Adipose tissue (tissue), 3 donors: ENCODE data around the gene AK5. TPM values are rescaled to one million over a fixed set of nuclear protein-coding genes. Genes with fewer than 3 reads are reported as not detected.

Experiments used
- H3K27ac ChIP-seq: one replicate; pipeline ENCODE4 v1.5.1; 2013; ENCODE audit warnings: low read depth, low read length
- WGBS, 3 donors: extraction: QIAGEN DNeasy Blood & Tissue Kit; methylation state at CpG; one replicate each; pipeline ENCODE4 v1.1.7; 2013; 5-methylcytosine and 5-hydroxymethylcytosine counted together
- polyA plus RNA-seq, 3 donors: library from polyadenylated mRNA; stranded (reverse); fragments of 200-250 nt; gene quantifications; one replicate each; pipeline ENCODE4 v1.2.3, GENCODE V29; 2013
- donor health status: healthy with polysubstance abuse.
- donor health status: Bipolar disorder and iron deficiency.
- donor health status: healthy.

AK5 gene
- polyA plus RNA-seq, 3 donors, result 0.07 to 0.13 (median 0.11) TPM

DNA sequence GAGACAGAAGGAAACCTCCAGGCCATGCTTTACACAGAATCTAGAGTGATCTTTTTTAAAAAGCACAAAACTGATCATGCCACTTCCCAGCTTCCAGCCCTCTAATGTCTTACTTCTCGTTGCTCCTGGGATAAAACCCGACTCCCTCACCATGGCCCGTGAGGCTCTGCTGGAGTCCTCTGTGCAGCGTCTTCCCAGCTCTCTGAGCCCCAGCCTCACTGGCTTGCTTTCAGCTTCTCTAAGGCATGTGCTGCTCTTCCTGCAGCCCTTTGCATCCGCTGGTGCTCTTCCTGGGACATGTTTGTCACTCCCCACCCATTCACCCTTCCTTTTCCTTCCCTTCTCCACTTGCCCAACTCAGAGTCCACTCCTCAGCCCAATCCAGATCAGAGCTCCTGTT lies 184.1 kb downstream of the AK5 start:
- H3K27ac ChIP-seq, result no peak overlapping the region
- WGBS, 3 donors, result 71 to 86% (median 78%) methylated on average over 5 of the region's 5 CpGs

DNA sequence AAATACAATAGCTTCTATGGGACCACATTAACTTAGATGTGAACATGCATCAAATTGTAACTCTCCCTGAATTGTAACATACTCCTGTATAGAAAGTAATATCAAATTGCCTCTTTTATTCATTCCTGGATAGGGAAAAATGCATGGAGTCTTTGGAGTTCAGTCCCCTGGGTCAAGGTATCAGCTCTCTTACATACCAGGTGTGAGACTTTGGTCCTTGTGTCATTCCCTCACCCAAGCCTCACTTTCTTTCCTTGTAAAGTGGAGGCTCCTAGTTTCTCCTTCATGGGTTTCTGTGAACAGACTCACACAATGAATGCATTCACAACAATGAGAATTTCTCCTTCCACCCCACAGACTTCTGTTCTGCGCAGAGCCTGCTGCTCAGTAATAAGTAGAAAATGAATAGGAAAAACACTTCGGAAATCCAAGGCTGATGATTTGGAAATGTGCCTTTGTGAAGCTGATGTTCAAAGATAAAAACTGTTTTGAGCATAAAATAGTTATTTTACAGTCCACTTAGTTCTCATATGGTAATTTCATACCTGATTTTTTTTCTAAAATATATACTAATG lies 185.3 kb downstream of the AK5 start:
- H3K27ac ChIP-seq, result no peak overlapping the region
- 70 to 92% (median 89%) methylated on average over 2 of the region's 2 CpGs for WGBS, 3 donors

DNA sequence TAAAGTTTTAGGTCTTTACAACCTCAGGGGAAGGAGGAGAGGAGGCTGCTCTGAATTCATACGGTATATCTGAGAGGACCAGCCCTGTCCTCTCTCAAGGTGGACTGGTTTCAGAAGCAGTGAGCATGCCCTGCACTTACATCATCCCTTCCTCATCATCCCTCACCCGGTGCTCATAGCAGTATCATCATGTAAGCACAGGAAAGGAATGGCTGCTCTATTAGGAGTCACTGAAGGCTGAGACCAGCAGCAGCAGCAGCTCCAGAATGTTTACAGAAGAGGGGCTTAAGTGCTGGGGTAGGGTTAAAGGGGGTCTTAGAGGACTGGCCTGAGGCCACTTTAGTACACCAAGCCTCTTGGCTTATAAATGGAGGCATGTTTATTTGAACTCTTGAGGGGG lies 185.9 kb downstream of the AK5 start:
- H3K27ac ChIP-seq, result no peak overlapping the region
- 45 to 55% (median 46%) methylated on average over 2 of the region's 2 CpGs for WGBS, 3 donors

DNA sequence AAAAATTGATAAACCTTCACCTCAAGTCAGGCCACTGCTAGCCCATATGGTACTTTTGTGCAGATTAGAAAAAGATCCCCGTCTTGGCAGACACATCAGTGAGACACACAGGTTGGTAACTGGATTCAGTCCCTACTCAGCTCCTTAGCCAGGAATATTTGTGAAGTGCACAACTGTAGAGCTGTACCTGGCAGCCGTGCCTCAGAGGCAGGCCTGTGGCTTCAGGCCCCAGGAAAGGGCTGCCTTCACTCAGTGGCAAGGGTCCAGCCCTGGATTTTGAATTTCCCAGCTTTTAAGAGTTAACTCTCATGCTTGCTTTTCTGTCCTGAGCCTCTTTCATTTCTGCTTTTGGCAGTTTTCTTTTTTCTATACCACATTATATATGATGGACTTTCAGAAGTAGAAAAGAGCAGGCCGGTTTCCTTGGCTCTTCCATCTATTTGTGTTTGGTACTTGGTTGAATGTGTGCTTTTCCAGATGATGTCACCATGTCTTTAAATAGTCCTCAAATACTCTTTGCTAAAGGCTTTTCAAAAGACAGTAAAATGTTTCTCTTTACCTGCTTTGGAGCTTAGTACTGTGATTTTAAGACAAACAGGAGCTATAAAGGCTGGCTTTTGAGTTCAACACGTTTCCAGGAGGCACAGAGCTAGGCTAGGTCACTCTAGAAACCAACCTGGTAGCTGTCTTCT lies 186.6 kb downstream of the AK5 start:
- 62 to 67% (median 63%) methylated on average over 4 of the region's 4 CpGs for WGBS, 3 donors
- H3K27ac ChIP-seq, result no peak overlapping the region

DNA sequence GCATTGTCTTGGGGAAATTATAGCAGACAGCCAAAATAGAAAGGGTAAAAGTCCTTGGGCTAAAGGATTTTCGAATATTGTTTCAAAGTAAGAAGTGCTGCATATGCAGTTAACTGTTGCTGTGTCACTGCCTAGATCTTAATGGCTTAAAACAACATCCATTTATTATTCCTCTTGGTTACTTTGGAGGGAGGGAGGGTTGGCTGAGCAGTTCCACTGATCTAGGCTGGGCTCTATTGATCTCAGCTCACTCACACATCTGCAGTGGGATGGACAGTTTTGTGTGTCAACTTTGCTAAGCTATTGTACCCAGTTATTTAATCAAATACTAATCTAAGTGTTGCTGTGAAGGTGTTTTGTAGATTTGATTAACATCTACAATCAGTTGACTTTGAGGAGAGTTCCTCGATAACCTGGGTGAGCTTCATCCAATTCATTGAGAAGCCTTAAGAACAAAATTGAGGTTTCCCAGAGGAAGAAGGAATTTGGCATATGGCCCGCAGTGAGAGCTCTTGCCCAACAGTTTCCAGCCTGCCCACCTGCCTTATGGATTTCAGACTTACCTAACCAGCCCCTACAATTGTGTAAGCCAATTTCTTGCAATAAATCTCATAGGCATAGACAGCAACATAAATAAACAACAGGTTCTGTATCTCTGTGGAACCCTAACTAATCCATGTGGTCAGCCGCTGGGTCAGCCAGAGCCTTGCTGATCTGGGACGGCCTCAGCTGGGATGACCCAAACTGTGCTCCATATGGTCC lies 187.3 kb downstream of the AK5 start:
- no peak overlapping the region for H3K27ac ChIP-seq
- 61 to 70% (median 62%) methylated on average over 5 of the region's 5 CpGs for WGBS, 3 donors

DNA sequence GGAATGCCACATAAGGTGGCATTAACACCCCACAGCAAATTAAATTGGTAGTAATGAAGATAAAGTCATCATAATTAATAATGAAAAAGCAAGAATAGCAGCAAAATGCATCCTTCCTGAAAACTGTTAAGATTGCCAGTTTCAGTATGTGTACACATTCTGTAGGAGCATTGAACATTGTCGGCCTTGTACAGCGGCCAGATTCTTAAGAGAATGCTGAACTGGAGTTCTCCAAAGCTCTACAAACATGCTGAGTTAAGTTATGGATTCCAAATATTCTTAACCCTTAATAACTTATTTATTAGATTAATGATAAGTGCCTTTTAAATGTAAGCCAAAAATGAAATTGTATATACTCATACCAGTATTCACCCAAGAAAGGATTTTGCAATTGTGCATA lies 189.9 kb downstream of the AK5 start:
- 65 to 78% (median 73%) methylated on average over 2 of the region's 2 CpGs for WGBS, 3 donors
- no peak overlapping the region for H3K27ac ChIP-seq

DNA sequence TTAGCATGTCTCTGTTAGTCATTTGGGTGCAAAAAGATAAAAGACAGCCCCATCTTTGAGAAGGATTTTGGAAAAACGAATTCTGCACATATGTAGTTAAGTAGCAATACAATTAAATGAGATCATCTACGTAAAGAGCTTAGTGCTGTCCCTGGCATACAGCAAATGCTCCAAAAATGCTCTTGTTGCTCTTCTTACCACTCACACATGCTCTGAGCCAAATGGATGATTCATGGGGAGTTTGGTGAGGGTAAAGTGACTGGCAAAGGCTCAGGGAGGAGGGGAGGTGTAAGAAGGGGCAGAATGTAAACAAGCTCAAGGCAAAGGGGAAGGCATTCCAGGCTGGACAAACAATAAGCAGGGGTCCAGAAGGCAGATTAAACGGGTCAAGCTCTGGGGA lies 191.9 kb downstream of the AK5 start:
- no peak overlapping the region for H3K27ac ChIP-seq
- 45 to 70% (median 50%) methylated on average over 3 of the region's 3 CpGs for WGBS, 3 donors

DNA sequence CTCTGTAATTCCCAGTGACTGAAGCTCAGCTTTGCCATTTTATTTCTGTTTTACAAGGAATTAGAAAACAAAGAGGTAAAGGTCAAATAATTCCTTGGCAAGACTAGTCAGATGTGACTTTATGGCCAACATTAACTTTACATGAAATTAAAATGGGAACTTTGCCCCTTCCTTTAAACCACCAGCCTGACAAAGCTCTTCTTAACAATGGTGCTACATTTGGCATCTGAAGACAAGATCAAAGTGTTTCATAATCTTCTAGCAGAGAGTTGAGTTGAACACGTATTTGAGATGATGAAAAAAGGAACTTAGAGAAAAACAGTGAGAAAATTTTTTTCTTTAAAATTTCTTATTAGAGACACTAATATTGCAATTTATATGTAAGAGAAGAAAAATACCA lies 193.8 kb downstream of the AK5 start:
- 20 to 32% (median 24%) methylated on average over 1 of the region's 1 CpG for WGBS, 3 donors
- H3K27ac ChIP-seq, result no peak overlapping the region

DNA sequence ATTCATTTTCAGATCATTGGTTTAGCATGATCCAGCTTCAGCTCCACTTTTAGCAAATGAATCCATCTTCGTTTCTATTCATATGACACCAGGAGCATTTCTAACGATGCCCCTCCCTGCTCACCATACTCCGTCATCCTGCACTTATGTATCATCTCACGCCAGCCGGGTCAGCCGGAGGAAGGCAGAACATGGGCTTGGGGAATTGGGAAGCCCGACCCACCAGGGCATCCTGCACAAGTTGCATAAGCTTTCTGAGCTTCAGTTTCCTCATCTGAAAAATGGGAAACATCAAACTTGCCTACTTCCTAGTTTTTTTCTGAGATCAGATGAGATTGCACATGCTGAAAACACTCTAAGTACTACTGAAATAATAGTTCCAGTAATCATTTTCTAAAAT lies 194.7 kb downstream of the AK5 start:
- H3K27ac ChIP-seq, result no peak overlapping the region
- 43 to 78% (median 61%) methylated on average over 7 of the region's 7 CpGs for WGBS, 3 donors

DNA sequence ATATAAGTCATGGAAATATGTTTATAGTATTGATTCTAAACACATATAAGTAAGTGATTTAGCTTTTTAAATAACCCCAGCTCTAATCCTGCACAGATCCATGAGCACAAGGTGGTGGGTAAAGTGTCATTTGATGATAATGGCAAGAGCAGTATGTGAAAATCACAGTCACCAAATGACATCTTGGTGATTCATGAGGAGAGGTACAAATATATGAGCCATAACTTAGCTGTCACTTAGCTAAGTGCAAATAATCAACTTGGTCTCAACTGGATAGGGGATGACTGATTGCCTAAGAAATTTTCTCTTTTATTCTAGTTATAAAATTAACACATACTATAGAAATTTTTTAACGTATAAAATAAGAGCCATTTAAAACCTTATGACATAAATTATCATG lies 202.5 kb downstream of the AK5 start:
- WGBS, 3 donors, result 69 to 83% (median 79%) methylated on average over 1 of the region's 1 CpG
- no peak overlapping the region for H3K27ac ChIP-seq

DNA sequence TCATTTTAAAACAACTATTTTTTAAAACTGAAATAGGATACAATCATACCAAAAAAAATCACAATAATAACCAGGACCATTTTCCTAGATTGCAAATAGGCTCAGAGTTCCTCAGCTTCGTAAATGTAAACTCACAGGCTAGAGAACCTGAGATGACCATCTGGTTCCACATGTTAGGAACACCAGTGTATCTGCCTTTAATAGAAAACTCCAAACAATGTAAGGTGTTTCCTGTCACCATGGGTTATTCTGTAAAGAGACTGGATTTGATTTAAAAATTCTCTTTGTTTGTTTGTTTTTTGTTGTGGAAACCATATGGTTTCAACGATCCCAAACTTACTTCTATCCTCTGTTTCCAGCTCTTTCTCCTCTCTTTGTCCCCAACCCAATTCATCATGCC lies 203.1 kb downstream of the AK5 start:
- no peak overlapping the region for H3K27ac ChIP-seq
- 68 to 72% (median 71%) methylated on average over 2 of the region's 2 CpGs for WGBS, 3 donors

DNA sequence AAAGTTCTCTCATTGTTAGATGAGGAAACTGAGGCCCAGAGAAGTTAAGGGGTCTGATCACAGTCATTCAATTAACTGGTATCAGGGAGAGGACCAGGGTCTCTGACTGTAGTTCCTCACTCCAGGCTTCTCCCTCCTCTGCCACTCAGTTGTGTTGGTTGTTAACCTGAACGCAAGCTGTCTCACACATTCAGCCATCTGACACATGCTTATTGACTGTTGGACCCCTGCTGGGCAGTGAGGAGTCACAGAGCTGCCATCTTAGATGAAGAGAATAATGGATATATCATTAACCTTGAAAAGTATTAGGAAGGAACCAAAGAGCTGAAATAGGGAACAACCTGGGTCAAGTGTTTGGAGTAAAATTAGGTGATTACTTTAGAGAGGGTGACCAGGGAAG lies 205.8 kb downstream of the AK5 start:
- no peak overlapping the region for H3K27ac ChIP-seq
- 81 to 96% (median 95%) methylated on average over 1 of the region's 1 CpG for WGBS, 3 donors

DNA sequence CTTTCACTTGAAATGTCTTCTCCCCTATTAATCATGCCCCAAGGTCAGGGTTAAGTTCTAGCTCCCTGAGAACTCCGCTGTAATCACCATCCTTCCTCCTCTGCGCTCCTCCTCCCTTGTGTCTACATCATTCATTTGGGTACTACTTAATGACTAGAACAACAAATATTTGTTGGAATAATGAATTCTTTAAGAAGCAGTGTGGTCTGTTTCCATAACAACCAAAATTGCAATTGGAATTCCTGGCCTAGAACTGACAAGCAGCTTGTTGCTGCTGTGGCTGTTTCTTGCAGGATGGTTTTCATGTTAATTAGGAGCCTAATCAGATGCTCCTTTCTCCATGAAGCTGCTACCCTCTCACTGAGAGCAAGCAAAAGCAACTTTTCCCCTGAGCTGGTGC lies 208.1 kb downstream of the AK5 start:
- 24 to 74% (median 69%) methylated on average over 2 of the region's 2 CpGs for WGBS, 3 donors
- no peak overlapping the region for H3K27ac ChIP-seq

DNA sequence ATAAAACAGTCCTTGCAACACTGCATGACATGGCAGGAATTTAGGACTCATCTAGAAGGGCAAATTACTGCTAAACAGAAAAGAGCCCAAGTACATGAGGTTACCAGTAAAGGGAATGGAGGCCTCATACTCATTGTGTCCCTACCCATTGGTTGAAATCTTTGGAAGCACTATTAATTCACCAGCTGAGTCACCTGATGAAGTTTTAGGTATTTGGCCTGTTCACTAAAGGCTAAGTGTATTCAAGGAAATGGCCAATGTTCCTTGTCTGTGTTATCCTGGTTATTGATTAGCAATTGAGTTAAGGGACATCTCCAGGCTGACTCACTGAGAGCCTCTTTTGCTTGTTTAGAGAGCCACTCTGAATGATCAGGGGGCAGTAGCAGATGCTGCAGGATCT lies 212.2 kb downstream of the AK5 start:
- H3K27ac ChIP-seq, result no peak overlapping the region

DNA sequence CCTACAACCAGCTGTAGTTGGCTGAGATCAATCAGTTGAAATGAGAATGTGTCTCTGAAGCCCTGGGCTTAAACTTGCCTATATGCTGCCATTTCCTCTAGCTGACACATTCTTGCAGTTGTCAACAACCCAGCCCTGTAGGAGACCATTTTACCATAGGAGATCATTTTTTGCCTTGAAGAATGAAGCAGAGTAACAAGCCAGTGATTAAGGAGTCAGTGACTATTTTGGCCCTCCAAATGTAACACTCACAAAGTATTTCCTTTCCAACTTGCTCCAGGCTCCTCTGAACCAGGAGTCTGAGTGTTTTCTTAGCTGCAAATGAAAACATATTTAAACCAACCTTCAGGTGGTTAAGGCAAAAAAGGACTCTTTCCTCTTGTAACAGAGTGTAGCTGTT lies 217.1 kb downstream of the AK5 start:
- no peak overlapping the region for H3K27ac ChIP-seq

DNA sequence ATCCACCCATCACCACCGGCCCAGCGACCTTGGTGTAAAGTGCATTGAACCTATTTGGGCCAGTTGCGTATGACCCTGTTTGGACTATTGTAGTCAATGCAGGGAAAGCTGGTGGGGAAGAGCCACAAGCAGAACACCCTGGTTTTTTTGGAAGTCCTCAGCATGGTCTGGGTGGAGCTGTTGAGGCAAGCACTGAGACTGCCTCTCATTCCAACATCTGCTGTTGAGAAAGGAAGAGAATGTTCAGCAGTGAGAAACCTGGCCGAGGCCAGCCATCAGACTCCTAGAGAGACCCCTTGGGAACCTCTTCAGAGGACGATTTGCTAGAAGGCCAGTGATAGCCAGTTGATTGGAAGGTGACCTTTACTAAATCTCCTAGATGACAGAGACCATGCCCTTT lies 217.6 kb downstream of the AK5 start:
- H3K27ac ChIP-seq, result no peak overlapping the region
- 83 to 90% (median 88%) methylated on average over 5 of the region's 5 CpGs for WGBS, 3 donors

DNA sequence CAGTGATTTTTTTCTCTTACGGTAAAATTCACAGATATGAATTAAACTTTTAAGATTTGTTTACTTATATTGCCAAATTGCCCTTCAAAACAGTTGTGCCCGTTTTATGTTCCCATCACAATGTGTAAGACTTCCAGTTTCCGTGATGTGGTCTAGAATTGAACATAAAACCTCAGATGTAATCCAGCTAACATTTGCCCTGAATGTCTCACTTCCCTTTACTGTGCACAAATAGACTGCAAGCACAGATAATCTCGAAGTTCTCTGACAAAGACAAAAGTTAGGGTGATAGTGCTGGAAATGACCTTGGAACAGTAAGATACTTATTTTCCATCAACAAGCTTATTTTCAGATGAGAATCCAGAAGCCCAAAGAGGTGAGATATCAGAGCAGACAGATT lies 223.2 kb downstream of the AK5 start:
- WGBS, 3 donors, result 40 to 57% (median 45%) methylated on average over 4 of the region's 4 CpGs

DNA sequence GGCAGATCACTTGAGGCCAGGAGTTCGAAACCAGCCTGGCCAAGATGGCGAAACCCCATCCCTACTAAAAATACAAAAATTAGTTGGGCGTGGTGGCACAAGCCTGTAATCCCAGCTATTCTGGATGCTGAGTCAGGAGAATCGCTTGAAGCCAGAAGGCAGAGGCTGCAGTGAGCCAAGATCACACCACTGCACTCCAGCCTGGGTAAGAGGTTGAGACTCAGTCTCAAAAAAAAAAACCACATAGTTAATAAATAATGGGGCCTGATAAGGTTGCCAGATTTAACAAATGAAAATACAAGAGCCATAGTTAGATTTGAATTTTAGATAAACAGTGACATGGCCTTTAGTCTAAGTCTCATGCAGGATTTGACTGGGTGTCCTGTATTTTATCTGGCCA lies 225.0 kb downstream of the AK5 start:
- 90 to 96% (median 92%) methylated on average over 4 of the region's 4 CpGs for WGBS, 3 donors
- H3K27ac ChIP-seq, result no peak overlapping the region

More for the DNA sequence above, 223.2 kb downstream of the AK5 start:
- no peak overlapping the region for H3K27ac ChIP-seq

DNA sequence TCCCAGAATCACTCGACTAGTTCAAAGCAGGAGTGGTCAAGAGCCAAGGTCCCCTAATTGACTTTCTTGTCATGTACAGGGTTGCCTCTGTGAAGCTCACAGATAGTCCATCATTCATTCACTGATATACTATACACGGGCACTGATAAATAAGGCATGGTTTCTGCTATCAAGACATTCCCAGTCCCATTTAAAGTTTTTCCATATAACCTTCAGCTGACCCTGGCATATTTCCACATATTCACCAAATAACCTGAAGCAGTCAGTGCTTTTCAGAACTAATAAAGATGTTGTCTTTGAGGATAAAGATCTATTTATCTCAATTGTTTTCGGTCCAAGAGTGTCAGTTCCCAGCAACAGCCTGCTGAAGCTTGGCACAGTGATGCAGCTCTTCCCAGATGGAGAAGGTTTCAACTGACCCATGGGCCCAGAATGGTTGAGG lies 227.3 kb downstream of the AK5 start:
- WGBS, 3 donors, result 60 to 88% (median 83%) methylated on average over 3 of the region's 3 CpGs
- H3K27ac ChIP-seq, result no peak overlapping the region

DNA sequence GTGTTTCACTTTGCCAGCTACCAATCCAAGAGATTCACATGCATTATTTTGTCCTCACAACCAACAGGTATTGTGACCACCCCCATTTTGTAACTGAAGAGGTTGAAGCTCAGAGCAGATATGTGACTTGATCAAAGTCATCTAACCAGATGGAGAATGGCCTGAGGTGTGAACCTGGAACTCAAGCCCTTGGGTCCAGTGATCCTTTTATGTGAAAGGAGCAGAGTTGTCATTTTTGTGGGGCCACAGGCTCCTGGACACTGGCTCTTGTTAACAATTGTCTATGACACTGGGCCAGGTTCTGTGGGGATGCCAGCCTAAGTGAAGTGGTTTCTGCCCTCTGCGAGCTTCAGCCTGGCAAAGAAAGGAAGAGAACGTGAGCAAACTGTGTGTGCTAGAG lies 228.1 kb downstream of the AK5 start:
- no peak overlapping the region for H3K27ac ChIP-seq
- WGBS, 3 donors, result 88 to 96% (median 92%) methylated on average over 2 of the region's 2 CpGs
